AG10803 (cell line): ENCODE data around the gene PGC.

Source experiments
- DNase-seq: peaks from one replicate; pipeline ENCODE4 v3.0.0; 2010; ENCODE audit warnings: low read depth
- H3K4me3 ChIP-seq: 2 replicates; pipeline ENCODE4 v1.5.1; 2011; ENCODE audit warnings: mild to moderate bottlenecking, low read length, control low read depth
- CTCF ChIP-seq: conservative IDR thresholded peaks from 2 replicates; pipeline ENCODE4 v1.5.1; 2011; ENCODE audit warnings: mild to moderate bottlenecking, low read length, control low read depth, inconsistent platforms

PGC gene

DNA sequence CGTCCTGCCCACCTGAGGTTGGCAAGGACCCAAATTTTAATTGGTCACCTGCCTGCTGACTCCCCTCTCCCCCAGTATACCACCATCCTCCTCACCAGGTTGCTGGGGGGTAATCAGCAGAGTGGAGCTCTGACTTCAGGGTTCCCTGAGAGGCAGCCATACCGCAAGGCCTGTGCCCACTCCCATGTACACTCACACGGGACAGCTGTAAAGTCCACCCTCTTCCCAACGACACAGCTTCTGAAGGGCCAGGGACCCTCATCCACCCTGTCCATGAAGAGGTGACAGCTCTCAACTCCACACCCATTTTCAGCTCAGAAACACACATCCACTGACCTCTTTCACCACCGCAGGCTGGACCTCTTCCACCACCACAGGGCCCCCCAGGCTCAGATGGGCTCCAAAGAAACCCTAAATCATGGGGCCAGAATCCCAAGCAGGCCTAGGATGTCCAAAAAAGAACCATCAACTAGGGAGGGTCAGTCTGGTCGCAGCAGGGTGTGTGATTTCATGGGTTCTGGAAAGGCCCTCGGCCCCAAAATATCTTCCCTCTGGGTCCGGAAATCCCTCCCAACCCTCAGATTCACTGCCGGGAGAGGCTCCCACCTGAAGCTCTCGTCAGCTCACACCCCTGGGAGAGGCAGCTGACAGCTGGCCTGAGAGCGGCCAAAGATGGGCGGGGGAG is 41.7 kb downstream of the PGC start:
- no peak for DNase-seq
- no peak overlapping the region for H3K4me3 ChIP-seq
- TF ChIP-seq CTCF = no peak

GRCh38 chr6:41704656-41705310 is 42.4 kb downstream of the PGC start:
- H3K4me3 ChIP-seq = no peak overlapping the region
- DNase-seq = no peak
- no peak for TF ChIP-seq CTCF

- H3K4me3 ChIP-seq = no peak overlapping the region
- TF ChIP-seq CTCF = no peak
- DNase-seq = no peak
Measured at GRCh38 chr6:41704028-41704427, 43.2 kb downstream of the PGC start.

DNA sequence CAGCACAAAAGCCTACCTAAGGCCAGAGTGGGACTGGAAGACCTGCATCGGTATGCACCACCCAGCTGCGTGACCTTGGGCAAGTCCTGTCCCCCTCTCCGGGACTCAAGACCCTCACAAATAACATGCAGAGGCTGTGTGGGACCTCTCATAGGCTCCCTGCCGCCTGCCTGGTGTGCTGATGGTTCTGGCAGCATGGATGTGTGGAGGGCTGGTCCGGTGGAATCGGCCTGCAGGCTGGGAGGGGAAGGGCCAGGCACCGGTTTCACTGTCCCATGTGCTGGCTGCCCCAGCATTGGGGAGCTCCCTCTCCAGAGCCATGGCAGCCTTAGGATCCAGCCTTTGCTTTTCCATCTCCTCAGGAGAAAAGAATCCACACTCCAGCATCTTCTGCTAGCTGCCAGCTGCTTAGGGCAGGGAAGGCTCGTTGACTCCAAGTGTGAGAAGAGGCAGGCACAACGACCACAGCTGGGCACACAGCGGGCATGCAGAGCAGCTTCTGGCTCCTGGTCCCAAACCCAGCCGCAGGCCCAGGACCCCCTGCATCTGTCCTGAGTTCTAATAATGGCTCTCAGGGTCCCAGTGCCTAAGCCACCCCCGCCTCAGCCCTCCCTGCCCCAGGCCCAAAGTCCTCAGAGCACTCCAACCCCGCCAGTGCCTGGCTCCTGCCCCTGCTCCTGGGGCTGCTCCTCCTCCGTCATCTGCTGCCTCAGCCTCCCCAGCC is 44.3 kb downstream of the PGC start:
- TF ChIP-seq CTCF = no peak
- no peak for DNase-seq
- H3K4me3 ChIP-seq = no peak overlapping the region

DNA sequence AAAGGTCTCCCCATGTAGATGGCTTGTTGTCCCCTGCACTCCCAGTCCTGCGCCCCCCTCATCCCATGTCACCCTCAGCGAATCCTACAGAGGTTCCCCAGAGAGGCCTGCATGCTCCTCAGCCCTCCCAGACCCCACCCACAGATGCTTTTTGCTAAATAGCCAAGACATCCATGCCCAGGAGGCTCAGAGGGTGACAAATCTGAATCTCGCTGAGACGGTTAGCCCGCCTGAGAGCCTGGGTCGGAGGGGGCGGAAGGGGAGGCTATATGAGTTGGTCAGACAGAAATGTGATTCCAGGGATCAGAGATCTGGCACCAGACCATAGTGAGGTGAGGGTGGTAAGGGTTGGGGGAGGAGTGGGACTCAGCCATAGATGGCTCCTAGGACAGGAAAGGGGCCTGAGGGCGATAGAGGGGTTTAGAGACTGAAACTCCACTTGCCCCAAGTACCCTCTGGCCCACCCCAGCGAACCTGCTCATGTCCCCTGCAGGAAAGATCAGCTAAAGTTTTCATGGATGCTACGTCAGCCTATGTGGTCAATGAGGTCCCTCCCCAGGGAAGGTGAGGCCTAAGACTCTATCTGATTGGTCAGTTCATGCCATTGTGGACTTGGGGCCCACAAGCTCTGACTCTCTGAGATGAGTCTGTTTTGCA is 45.0 kb downstream of the PGC start:
- no peak overlapping the region for H3K4me3 ChIP-seq
- TF ChIP-seq CTCF = no peak
- no peak for DNase-seq

DNA sequence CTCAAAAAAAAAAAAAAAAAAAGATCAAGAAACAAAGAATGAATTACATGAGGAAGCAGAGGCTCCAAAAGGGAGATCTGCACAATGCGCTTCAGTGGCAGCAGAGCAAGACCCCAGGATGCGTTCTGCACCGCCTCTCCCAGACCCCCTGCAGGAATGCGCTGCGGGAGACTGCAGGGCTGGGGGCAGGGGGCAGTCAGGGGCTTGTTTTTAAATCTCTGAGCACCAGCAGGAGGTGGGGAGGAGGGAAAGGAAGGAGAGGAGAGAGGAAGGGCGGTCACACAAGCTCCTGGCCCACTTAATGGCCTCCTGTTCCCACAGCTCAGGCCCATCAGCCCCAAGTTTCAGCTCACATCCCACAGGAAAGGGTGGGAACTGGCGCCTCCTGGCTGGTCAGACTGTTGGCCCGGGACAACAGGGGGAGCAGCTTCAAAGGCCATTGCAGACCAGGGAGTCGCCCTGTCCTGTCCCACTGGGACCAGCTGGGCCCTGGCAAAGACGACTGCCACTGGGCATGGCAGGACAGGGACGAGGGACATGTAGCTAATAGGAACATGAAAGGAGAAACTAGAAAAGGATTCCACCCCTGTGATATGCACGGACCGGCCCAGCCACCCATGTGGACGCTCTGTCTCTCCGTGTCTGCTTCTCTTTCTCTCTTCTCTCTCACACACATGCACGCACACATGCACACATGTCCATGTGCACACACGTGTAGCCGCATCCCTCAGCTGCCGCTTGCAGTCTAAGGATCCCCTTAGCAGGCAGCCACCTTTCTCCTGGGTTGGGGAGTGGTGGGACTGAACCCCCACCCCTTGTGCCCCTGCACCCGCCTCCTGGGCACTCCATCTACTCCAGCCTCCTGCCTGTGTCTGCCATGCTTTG is 46.5 kb downstream of the PGC start:
- no peak for DNase-seq
- H3K4me3 ChIP-seq = no peak overlapping the region
- TF ChIP-seq CTCF = no peak
